HuH-7 (cell line): ENCODE results near the gene CENPL.
"Not testable (repeated sequence)": the region's sequence is repeated elsewhere in the genome, so short reads cannot be mapped to it uniquely, and the experiment has no call there.

Source experiments
- DNase-seq: peaks from one replicate; pipeline ENCODE4 v3.0.0; 2011; ENCODE audit warnings: low spot score

The CENPL gene, protein sequence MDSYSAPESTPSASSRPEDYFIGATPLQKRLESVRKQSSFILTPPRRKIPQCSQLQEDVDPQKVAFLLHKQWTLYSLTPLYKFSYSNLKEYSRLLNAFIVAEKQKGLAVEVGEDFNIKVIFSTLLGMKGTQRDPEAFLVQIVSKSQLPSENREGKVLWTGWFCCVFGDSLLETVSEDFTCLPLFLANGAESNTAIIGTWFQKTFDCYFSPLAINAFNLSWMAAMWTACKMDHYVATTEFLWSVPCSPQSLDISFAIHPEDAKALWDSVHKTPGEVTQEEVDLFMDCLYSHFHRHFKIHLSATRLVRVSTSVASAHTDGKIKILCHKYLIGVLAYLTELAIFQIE

GRCh38 chr1:173824315-173825081 lies at the start of gene CENPL, which contains the start of gene DARS2:
CENPL (minus strand) TSS chr1:173824883; CDS start chr1:173811299, 13,584 bp downstream.
DARS2 (plus strand) TSS chr1:173824673; CDS start chr1:173825230, 557 bp downstream.
- peak; percentile 66 for DNase-seq

DNA sequence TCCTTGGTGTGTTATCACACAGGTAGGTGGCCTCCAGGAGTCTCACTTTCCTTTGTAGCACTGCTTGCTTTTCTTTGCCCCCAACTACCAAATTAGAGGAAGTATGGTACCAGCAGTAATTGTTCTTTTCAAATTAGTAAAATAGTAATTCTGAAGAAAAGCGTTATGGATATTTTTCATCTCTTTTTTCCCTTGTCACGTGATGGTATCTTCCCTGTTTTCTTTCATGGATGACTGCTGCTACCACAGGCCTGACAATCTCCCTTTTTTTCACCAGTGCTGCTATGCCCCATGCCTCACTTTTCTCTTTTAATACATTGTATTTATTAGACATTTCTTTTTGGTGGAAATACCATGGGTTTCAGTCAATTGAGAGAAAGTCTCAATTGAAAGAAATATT lies 46.8 kb upstream of the CENPL start:
- DNase-seq, result no peak

DNA sequence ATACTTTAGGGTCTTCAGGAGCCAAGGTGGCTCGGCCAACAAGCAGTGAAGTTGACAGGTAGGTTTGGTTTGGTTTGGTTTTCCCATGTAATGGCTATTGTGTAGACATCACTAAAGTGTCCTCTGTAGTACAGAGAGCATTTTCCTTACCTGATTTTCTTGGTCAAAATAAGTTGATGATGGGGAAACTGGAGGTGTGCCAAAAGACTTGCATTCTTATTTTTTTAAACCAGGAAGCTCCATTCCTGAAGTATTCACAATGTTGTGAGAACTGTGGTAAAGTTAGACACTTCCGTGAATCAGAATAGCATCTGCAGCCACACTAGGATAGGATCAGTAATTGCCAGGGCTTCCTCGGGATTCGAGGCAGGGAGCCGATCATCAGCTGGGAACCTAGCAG lies 46.4 kb upstream of the CENPL start:
- DNase-seq, result no peak

GRCh38 chr1:173870252-173871075 lies 45.8 kb upstream of the CENPL start:
- no peak for DNase-seq

GRCh38 chr1:173869021-173869359 lies 44.3 kb upstream of the CENPL start:
- no peak for DNase-seq

GRCh38 chr1:173868266-173869020 lies 43.8 kb upstream of the CENPL start, which contains the start of gene ZBTB37:
ZBTB37 (plus strand) TSS chr1:173868380; CDS start chr1:173870226, 1,846 bp downstream.
- peak; percentile 77 for DNase-seq

DNA sequence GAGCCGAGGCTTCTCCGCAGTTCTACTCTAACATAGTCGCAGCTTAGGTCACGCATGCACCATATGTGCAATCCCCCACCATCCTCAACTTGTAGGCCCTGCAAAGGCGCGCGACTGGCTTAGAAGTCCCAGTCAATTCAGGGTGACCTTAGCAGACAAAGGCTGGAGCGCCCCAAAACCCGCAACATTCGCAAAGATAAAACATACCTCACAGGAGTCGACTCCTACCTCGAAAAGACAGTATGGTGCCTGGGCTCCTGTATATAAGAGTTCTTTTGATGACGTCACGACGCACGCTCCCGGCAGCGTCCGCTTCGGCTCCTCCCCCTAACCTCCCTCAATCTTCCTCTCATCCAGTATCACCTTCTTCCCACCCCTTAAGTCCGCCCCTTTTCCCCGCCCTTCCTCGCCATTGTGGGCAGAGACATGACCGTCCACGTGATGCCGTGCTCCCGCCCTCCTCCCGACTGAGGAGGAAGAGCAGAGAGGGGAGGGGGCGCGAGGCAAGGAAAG lies 43.1 kb upstream of the CENPL start, which contains the start of gene GAS5:
Gene GAS5 (minus strand): TSS at position 237 of the 513 bp plus-strand sequence.
- no peak for DNase-seq

DNA sequence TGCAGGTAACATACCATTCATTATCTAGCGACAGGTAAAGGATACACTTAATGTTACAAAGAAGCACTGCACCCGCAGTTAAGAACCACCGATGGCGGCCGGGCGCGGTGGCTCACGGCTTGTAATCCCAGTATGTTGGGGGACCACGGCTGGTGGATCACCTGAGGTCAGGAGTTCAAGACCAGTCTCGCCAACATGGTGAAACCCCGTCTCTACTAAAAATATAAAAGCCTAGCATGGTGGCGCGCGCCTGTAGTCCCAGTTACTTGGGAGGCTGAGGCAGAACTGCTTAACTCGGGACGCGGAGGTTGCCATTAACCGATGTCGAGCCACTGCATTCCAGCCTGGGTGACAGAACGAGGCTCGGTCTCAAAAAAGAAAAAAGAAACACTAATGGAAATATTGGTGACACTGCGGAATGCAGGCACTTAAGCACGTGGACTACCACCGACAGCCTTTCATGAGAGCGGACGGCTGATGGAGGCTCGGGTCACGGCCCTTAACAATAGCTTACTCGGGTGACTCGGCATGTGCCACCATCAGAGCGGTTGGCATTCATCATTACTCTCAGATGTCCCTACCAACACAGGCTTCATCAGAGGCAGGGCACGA lies 42.6 kb upstream of the CENPL start:
- no peak for DNase-seq

DNA sequence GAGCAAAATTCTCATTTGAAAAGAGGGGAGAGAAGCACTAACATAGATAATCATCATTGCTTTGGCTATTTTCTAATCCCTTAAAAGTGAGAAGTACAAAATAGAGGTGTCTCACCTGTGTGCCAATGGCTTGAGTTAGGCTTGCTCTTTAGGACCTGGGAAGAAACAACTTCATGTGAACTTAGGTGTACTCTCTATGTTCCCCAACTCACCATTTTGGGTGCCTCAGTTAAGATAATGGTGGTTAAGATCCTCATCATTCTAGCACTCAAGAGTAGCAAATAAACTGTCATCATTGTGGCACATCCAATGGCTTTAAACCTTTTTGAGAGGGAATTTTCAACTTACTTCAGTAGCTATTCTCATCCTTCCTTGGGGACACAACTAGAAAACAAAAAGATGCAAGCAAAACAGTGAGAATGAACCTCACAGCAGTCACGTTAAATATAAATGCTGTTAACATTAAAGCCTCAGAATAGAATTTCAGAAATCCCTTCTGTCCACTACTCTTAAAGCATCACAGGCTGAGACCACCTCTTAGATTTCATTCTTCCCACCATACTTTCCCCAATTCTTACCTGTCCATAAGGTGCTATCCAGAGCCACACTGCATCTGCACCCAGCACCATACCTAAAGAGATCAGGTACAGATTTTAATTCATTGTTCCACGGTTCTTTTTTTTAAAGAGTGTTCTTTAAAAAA lies 41.9 kb upstream of the CENPL start:
- no peak for DNase-seq

DNA sequence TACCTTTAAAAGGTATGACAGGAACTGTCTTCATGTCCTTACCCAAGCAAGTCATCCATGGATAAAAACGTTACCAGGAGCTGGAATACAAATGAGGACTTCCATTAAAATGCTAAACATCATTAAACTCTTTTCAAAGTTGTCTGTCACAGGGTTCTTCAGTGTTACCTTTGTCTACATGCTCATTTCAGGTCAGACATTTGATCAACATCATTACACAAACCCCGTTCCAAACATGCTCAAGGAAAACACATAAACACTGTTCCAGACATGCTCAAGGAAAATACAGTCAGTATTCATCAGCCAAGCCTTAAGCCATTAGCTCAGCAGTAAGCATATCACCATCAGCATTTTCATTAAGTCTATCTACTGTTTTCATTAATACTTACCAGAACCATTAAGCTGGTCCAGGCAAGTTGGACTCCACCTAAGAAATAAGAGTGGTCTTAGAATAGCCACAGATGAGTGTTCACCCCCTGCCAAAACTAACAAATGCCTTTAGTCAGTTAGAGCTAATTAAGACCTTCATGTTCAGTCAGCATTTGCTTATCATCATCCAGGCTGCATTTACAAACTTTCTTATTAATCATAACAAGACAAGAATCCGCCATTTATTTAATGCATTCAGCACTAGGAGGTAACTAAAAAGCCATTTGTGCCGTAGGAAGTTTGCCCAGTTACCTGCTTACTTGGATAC lies 40.9 kb upstream of the CENPL start:
- DNase-seq, result no peak

DNA sequence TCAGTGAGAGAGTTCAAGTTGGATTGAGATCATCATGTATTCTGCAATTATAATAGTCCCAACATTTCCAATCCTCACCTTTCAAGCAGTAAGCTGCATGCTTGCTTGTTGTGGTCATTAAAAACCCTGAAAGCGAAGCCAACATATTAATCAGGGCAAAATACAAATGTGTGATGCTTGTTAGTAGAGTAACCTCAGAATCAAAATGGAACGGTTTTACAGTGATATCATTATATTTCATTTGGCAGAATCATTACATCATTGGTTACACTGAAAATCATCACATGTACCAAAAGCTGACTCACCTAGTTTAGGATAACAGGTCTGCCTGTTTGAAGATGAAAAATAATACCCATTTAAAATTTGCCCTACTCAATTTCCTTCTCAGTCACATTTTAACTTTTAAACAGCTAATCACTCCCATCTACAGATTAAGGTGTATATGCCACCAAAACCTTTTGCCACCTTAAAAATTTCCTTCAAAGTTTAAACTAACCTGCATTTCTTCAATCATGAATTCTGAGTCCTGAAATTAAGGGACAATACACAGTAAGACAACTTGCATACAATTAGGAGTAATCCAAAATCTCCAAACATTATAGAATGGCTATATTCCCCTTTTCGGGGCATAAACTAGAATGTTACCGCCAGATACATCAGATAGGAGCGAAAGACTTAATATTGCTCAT lies 39.6 kb upstream of the CENPL start:
- DNase-seq, result no peak

- DNase-seq, result no peak
These were observed 38.8 kb upstream of the CENPL start for GRCh38 chr1:173863224-173864161.

DNA sequence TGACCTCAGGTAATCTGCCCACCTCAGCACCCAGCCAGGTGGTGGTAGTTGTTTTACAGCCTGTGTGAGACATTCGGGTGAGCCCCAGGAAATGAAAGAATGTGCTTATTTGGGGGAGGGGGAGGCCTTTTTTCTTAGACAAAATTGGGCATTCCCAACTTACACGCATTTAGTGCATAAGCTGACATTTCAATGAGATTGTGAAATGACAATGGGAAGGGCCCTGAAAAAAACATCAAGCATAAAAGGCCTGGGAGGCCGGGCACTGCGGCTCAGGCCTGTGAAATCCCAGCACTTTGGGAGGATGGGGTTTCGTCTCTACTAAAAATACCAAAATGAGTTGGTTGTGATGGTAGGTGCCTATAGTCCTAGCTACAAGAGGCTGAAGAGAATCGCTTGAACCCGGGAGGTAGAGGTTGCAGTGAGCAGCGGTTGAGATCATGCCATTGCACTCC lies 38.1 kb upstream of the CENPL start:
- no peak for DNase-seq

DNA sequence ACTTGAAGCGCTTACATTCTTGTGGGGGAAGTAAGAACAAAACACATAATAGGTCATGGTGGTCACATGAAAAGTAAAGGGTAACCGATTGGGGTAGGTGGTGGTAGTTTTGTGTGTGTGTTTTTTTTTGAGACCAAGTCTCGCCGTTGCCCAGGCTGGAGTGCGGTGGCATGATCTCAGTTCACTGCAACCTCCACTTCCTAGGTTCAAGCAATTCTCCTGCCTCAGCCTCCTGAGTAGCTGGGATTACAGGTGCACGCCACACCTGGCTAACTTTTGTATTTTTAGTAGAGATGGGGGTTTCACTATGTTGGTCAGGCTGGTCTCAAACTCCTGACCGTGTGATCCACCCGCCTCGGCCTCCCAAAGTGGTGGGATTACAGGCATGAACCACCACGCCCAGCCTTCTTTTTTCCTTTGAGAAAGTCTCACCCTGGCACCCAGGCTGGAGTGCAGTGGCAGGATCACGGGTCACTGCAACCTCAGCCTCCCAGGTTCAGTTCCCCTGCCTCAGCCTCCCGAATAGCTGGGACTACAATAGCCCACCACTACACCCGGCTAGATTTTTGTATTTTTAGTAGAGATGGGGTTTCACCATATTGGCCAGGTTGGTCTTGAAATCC lies 37.6 kb upstream of the CENPL start:
- DNase-seq, result not testable (repeated sequence)

- no peak for DNase-seq
These were observed 37.1 kb upstream of the CENPL start for GRCh38 chr1:173861731-173862145.

DNA sequence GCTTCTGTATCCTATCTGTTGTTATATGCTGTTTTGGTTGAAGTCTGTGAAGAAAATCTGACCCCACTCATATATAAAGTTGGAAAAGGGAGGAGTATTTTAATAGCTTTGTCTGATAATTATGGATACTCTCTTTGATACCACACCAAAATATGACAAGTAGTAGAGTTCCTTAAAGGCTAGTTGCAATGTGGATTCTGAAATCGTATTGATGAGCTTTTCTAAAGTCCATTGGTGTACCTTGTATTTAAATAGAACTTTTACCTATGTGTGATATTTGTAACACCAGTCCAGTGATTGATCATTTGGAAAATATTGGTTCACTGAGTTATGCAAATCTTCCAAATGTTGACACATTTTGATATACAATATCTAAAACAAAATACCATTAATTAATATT lies 35.4 kb upstream of the CENPL start:
- DNase-seq, result no peak

GRCh38 chr1:173859547-173859946 lies 34.9 kb upstream of the CENPL start:
- DNase-seq, result not testable (repeated sequence)
